ENCODE data around the gene USP21.

The USP21 gene

DNA sequence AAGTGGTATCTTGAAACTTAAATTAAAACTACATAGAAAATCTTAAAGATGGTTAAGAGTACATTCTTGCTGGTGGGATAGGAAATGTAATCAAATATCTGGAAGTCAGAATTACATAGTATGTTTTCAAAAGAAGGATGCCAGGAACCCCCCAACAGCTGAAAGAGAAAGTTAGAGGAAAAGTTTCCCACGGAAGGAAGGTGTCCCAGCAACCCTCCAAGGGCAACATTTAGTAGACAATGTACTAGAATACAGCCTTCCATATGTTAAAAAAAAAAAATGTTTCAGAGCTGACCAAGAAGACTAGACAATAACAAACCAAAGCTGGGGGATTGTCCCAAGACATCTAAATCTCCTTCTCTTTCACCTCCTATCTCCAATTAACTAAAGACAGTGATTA, 29.0 kb upstream of the USP21 start:
- DNase-seq (ENCODE audit: low read depth, low spot score) = no peak
- Histone ChIP-seq H3K9me3 (ENCODE audit: low read depth, low read length) (no peaks in the 10 kb centered on the region), H3K36me3 (ENCODE audit: insufficient read depth, low read length) (peaks cover 41% of the 10 kb centered on the region), H3K4me3 (no peak overlapping the region), H3K9ac (ENCODE audit: insufficient read length) (no peak overlapping the region), H3K27ac (no peak overlapping the region)
- TF ChIP-seq EZH2 (IDR thresholded peaks at IDR 0.05) = no peak

DNA sequence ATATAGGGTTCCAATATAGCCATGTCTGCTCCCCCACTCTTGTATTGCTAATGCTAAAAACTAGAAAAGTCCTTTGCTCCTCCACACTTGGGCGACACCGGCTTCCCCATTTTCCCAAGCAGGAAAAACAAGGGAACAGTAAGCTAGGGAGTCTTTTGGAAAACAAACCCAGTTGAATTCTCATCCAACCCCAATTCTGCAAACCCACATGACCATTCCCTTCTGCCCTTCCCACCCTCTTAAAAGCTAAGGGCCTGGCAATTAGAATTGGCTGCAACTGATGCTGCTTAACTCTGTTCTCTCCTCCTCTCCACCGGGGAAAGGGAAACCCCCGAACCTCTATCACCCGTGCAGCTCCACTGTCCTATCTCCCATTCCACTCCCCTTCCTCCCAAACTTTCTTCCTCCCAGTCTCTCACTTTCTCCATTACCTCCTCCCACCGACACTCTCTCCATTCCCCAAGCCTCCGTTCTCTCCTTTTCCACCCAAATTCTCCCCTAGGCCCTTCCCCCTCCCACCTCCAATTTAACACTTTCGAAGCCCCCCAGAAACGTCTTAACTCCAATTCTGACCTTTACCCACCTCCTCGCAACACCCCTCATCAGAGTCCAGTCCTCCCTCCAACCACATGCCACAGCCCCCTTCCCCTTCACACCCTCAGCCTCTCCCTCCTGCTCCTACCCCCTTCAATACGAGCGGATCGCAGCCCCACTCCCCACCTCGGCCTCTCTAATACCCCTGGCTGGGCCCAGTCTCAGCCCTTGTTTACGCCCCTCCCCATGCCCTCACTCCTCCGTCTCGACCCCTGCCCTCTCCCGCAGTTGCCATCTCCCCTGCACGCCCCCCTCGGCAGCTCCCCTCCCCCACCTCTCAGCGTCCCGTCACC, 27.5 kb upstream of the USP21 start:
- Histone ChIP-seq H3K9ac (ENCODE audit: insufficient read length) (peak overlapping the region; percentile 92), H3K9me3 (ENCODE audit: low read depth, low read length) (no peaks in the 10 kb centered on the region), H3K4me3 (peak overlapping the region; percentile 97), H3K36me3 (ENCODE audit: insufficient read depth, low read length) (peaks cover 30% of the 10 kb centered on the region), H3K27ac (peak overlapping the region; percentile 98)
- no peak for DNase-seq (ENCODE audit: low read depth, low spot score)
- no peak for TF ChIP-seq POLR2AphosphoS5 (IDR thresholded peaks at IDR 0.05; ENCODE audit: borderline replicate concordance, low read depth, low read length)
- TF ChIP-seq EZH2 (IDR thresholded peaks at IDR 0.05) = no peak
- no peak for TF ChIP-seq FOXP2 (optimal IDR thresholded peaks at IDR 0.05; ENCODE audit: control extremely low read depth, extremely low read length, insufficient read depth)

- peak within 1 kb of the TSS; percentile 97 for H3K4me3 ChIP-seq
- H3K36me3 ChIP-seq (ENCODE audit: insufficient read depth, low read length) = peaks cover 22% of the 10 kb centered on the region
- no peak for TF ChIP-seq FOXP2 (optimal IDR thresholded peaks at IDR 0.05; ENCODE audit: control extremely low read depth, extremely low read length, insufficient read depth)
- no peak for TF ChIP-seq EZH2 (IDR thresholded peaks at IDR 0.05)
- peak; percentile 35; the same call in 1 of the 2 replicates for TF ChIP-seq POLR2AphosphoS5 (IDR thresholded peaks at IDR 0.05; ENCODE audit: borderline replicate concordance, low read depth, low read length)
- peak; percentile 86 for DNase-seq (ENCODE audit: low read depth, low spot score)
- no peaks in the 10 kb centered on the region for H3K9me3 ChIP-seq (ENCODE audit: low read depth, low read length)
- H3K27ac ChIP-seq = peak within 1 kb of the TSS; percentile 98
- H3K9ac ChIP-seq (ENCODE audit: insufficient read length) = peak within 1 kb of the TSS; percentile 92
These were observed 26.7 kb upstream of the USP21 start, which contains the start of gene DEDD for GRCh38 chr1:161132410-161133219. DEDD (minus strand) TSS chr1:161132667; CDS start chr1:161124462, 8,205 bp downstream.

DNA sequence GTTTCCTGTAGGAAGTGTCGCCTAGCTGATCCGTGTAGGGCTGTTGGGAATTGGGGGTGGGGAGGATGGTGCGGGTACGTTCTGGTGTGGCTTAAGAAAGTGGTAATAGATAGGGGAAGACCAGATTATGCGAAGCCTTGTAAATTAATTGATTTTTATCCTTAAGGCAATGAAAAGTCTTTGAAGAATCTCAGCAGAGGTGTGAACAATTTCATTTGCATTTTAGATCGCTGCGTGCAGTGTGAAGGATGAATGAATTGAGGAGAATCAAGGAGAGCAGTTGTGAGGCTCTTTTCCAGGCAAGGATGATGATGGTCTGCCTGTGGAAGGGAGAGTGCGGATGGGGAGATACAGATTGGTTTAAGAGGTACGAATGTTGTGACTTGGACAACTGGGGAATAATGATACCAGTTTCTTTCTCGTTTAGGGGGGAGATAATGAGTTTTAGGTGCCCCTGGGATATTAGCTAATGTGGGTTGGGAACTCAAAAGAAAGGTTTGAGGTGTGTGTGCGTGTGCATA, 26.0 kb upstream of the USP21 start:
- peaks cover 15% of the 10 kb centered on the region; the same call in 1 of the 2 replicates for H3K36me3 ChIP-seq (ENCODE audit: insufficient read depth, low read length)
- H3K9me3 ChIP-seq (ENCODE audit: low read depth, low read length) = no peaks in the 10 kb centered on the region
- H3K9ac ChIP-seq (ENCODE audit: insufficient read length) = peak overlapping the region; percentile 92
- peak overlapping the region; percentile 97 for H3K4me3 ChIP-seq
- no peak for DNase-seq (ENCODE audit: low read depth, low spot score)
- H3K27ac ChIP-seq = peak overlapping the region; percentile 98
- no peak for TF ChIP-seq EZH2 (IDR thresholded peaks at IDR 0.05)
- TF ChIP-seq POLR2AphosphoS5 (IDR thresholded peaks at IDR 0.05; ENCODE audit: borderline replicate concordance, low read depth, low read length) = no peak
- TF ChIP-seq FOXP2 (optimal IDR thresholded peaks at IDR 0.05; ENCODE audit: control extremely low read depth, extremely low read length, insufficient read depth) = no peak

GRCh38 chr1:161137881-161138280, 21.4 kb upstream of the USP21 start:
- no peaks in the 10 kb centered on the region for H3K36me3 ChIP-seq (ENCODE audit: insufficient read depth, low read length)
- H3K9ac ChIP-seq (ENCODE audit: insufficient read length) = no peak overlapping the region
- TF ChIP-seq POLR2AphosphoS5 (IDR thresholded peaks at IDR 0.05; ENCODE audit: borderline replicate concordance, low read depth, low read length) = no peak
- TF ChIP-seq EZH2 (IDR thresholded peaks at IDR 0.05) = no peak
- no peak for TF ChIP-seq FOXP2 (optimal IDR thresholded peaks at IDR 0.05; ENCODE audit: control extremely low read depth, extremely low read length, insufficient read depth)
- H3K9me3 ChIP-seq (ENCODE audit: low read depth, low read length) = no peaks in the 10 kb centered on the region
- no peak for DNase-seq (ENCODE audit: low read depth, low spot score)
- H3K4me3 ChIP-seq = no peak overlapping the region
- no peak overlapping the region for H3K27ac ChIP-seq

DNA sequence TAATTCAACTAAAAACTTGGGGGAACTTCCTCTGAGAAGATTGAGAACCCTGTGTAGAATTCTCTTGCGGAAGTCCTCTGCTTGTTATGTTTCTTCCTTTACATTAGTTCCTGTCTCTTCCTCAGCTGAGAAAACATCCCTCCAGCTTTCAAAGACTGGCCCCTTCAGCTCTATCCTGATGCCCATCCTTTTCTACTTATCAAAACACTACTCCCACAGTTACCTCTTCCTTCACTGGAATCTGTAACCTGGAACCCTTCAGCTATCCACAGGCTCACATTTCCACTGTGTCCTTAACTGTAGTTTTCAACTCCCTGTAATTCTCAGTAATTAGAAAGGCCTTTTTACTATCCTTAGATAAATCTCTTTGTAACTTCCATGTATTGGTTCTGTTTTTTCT, 20.9 kb upstream of the USP21 start:
- no peak for TF ChIP-seq POLR2AphosphoS5 (IDR thresholded peaks at IDR 0.05; ENCODE audit: borderline replicate concordance, low read depth, low read length)
- TF ChIP-seq FOXP2 (optimal IDR thresholded peaks at IDR 0.05; ENCODE audit: control extremely low read depth, extremely low read length, insufficient read depth) = no peak
- TF ChIP-seq EZH2 (IDR thresholded peaks at IDR 0.05) = no peak
- H3K9me3 ChIP-seq (ENCODE audit: low read depth, low read length) = no peaks in the 10 kb centered on the region
- no peak for DNase-seq (ENCODE audit: low read depth, low spot score)
- no peak overlapping the region for H3K27ac ChIP-seq
- H3K9ac ChIP-seq (ENCODE audit: insufficient read length) = no peak overlapping the region
- H3K36me3 ChIP-seq (ENCODE audit: insufficient read depth, low read length) = no peaks in the 10 kb centered on the region
- H3K4me3 ChIP-seq = no peak overlapping the region

GRCh38 chr1:161139766-161140165, 19.5 kb upstream of the USP21 start:
- DNase-seq (ENCODE audit: low read depth, low spot score) = no peak
- no peak overlapping the region for H3K4me3 ChIP-seq
- TF ChIP-seq POLR2AphosphoS5 (IDR thresholded peaks at IDR 0.05; ENCODE audit: borderline replicate concordance, low read depth, low read length) = no peak
- no peak for TF ChIP-seq EZH2 (IDR thresholded peaks at IDR 0.05)
- H3K36me3 ChIP-seq (ENCODE audit: insufficient read depth, low read length) = no peaks in the 10 kb centered on the region
- no peak overlapping the region for H3K9ac ChIP-seq (ENCODE audit: insufficient read length)
- no peaks in the 10 kb centered on the region for H3K9me3 ChIP-seq (ENCODE audit: low read depth, low read length)
- no peak overlapping the region for H3K27ac ChIP-seq

DNA sequence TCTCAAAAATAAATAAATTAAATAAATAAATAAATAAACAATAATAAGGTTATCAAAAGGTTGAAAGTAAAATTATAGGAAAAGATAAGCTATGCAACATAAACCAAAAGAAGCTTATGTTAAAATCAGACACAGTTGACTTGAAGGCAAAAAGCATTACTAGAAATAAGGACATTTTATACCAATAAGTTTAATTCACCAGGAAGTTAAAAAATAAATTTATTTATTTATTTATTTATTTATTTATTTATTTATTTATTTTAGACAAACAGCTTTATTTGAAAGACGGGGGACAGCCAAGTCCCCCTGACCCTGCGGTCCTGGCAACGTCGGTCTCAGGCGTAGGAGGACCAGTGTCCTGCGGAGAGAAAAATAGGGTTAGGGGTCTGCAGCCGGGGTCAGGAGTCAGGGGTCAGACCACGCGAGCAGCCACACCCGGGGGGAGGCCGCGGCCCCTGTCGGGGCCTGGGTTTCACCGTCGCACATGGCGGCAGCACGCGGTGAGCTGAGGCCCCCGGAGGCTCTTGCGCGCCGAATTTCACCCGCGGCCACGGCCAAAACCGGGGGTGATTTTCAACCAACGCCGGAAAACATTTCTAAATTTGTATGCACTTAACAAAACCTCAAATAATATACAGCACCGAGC, 18.4 kb upstream of the USP21 start:
- Histone ChIP-seq H3K27ac (no peak overlapping the region), H3K9me3 (ENCODE audit: low read depth, low read length) (no peaks in the 10 kb centered on the region), H3K36me3 (ENCODE audit: insufficient read depth, low read length) (no peaks in the 10 kb centered on the region), H3K4me3 (no peak overlapping the region), H3K9ac (ENCODE audit: insufficient read length) (no peak overlapping the region)
- TF ChIP-seq POLR2AphosphoS5 (IDR thresholded peaks at IDR 0.05; ENCODE audit: borderline replicate concordance, low read depth, low read length) (no peak), FOXP2 (optimal IDR thresholded peaks at IDR 0.05; ENCODE audit: control extremely low read depth, extremely low read length, insufficient read depth) (no peak), EZH2 (IDR thresholded peaks at IDR 0.05) (no peak)
- DNase-seq (ENCODE audit: low read depth, low spot score) = no peak
